Heart left ventricle (tissue), 16 donors: ENCODE results near the gene EMX2. TPM values are rescaled to one million over a fixed set of nuclear protein-coding genes. Genes with fewer than 3 reads are reported as not detected.

Source experiments
- ATAC-seq, 4 donors: fragments of 200-7000 bp; cut with Tn5 transposase; one replicate each; pipeline ENCODE4 v1.9.1; 2020 to 2022; ENCODE audit warnings: moderate library complexity in 4 of 4, mild to moderate bottlenecking in 3 of 4, moderate number of reproducible peaks in 1 of 4
- DNase-seq, 5 donors: peaks; one replicate each; pipeline ENCODE4 v3.0.0-alpha.2; 2020
- H3K27ac ChIP-seq, 12 donors: fragments of 200-600 bp; sonication (generic) in 4 of 12; one replicate each; pipeline versions ENCODE4 v1.5.0 to v1.8.0; 2016 to 2022; ENCODE audit warnings: mild to moderate bottlenecking in 2 of 12
- H3K27me3 ChIP-seq, 9 donors: fragments of 200-600 bp; sonication (generic) in 2 of 9; one replicate each; pipeline versions ENCODE4 v1.5.1 to v1.8.0; 2016 to 2022; ENCODE audit warnings: mild to moderate bottlenecking in 3 of 9
- H3K36me3 ChIP-seq, 9 donors: fragments of 200-600 bp; sonication (generic) in 2 of 9; one replicate each; pipeline versions ENCODE4 v1.5.0 to v1.8.0; 2018 to 2022; ENCODE audit warnings: mild to moderate bottlenecking in 2 of 9
- H3K4me1 ChIP-seq, 12 donors: fragments of 200-600 bp; sonication (generic) in 4 of 12; one replicate each; pipeline versions ENCODE4 v1.5.0 to v1.8.0; 2016 to 2022; ENCODE audit warnings: mild to moderate bottlenecking in 3 of 12
- H3K4me3 ChIP-seq, 12 donors: fragments of 200-600 bp; sonication (generic) in 4 of 12; one replicate each; pipeline versions ENCODE4 v1.5.0 to v1.8.0; 2017 to 2022; ENCODE audit warnings: mild to moderate bottlenecking in 9 of 12, moderate library complexity in 4 of 12
- H3K9me3 ChIP-seq, 12 donors: fragments of 200-600 bp; sonication (generic) in 4 of 12; one replicate each; pipeline versions ENCODE4 v1.5.0 to v1.8.0; 2016 to 2022; ENCODE audit warnings: mild to moderate bottlenecking in 1 of 12
- CTCF ChIP-seq, 12 donors: fragments of 200-600 bp; sonication (generic) in 4 of 12; IDR thresholded peaks; one replicate each; pipeline versions ENCODE4 v1.5.0 to v1.8.0; 2018 to 2022; ENCODE audit warnings: antibody characterized with exemption in 12 of 12, mild to moderate bottlenecking in 5 of 12
- POLR2A ChIP-seq, 2 donors: fragments of 450-650 bp; IDR thresholded peaks; one replicate each; pipeline ENCODE4 v1.6.1; 2017; ENCODE audit warnings: antibody characterized with exemption in 2 of 2, mild to moderate bottlenecking in 2 of 2, moderate library complexity in 2 of 2
- WGBS, 4 donors: extraction: QIAGEN DNeasy Blood & Tissue Kit in 2 of 4; methylation state at CpG; one replicate each; pipeline versions ENCODE4 v1.1.5 to v1.1.7; 2013 to 2018; 5-methylcytosine and 5-hydroxymethylcytosine counted together
- intact Hi-C, 10 donors: fragments of 100-400 bp; cut with DNase I; formaldehyde crosslinking; loops; one replicate each; pipeline versions ENCODE4 v1.11.1 to v1.14.2; 2022
- polyA plus RNA-seq, 2 donors: library from polyadenylated mRNA; stranded (reverse); fragments of 200-250 nt; gene quantifications; one replicate each; pipeline ENCODE4 v1.2.3, GENCODE V29; 2013
- total RNA-seq, 9 donors: library from RNA; depleted of rRNA in 2 of 9; stranded (reverse); fragments of >200 nt in 2 of 9; fragmentation: NEBNext Ultra II Directional in 3 of 9; extraction: Animal tissue kit (Norgen Biotek cat#: 25700) in 3 of 9; gene quantifications; one replicate each; pipeline versions ENCODE4 v1.1.0 to v1.2.4, GENCODE V29; 2016 to 2023
- donor health status: ischemic (EF 13 %, LVEDD 7.1; RV severe dilation, severe dysfunction).
- donor health status: healthy with polysubstance abuse.
- donor health status: DM: no; HTN: yes; CAD: no.
- donor health status: DM: no; HTN: no; CAD: no.
- donor health status: ischemic (EF 25% LVEDD 6.9; RV normal size, moderate dysfunction).
- donor health status: ischemic (EF 25% LVEDD 5.7; RV mildly dilated, moderate dysfunction).
- donor health status: healthy.
- donor health status: DM: yes; HTN: yes; CAD: no.
- donor health status: ischemic (EF 35%, LVEDD 5.7; RV mildly dilated, moderate dysfunction).
- donor health status: nonischemic (EF 11% LVEDD 7.7; RV severe dilation, severe dysfunction).
- donor health status: DM: yes; HTN: yes; CAD: no.
- donor health status: PGD.
- donor health status: ischemic (EF 29% LVEDD 5.4; RV normal size, mild dysfunction).
- donor health status: nonischemic (EF 23%, LVEDD 6.1; RV moderate dilation, normal function).

EMX2 gene
- total and polyA plus RNA-seq, 11 donors, result 0.06 to 0.54 (median 0.19) TPM; not detected in 4

GRCh38 chr10:117550599-117551329 lies 8.2 kb downstream of the EMX2 start:
- WGBS, 4 donors, result 5 to 10% (median 8%) methylated on average over 22 of the region's 22 CpGs
- no peak for TF ChIP-seq CTCF (IDR thresholded peaks at IDR 0.05)
- TF ChIP-seq POLR2A (IDR thresholded peaks at IDR 0.05), result no peak
- DNase-seq (no peak), ATAC-seq (no peak)
- H3K27ac ChIP-seq, result no peak overlapping the region
- peaks cover 40 to 100% (median 99%) of the 10 kb centered on the region in 9 donors for H3K27me3 ChIP-seq
- H3K4me1 ChIP-seq, result peaks cover 0 to 29% (median 0%) of the 10 kb centered on the region in 12 donors
- H3K9me3 ChIP-seq, result no peaks in the 10 kb centered on the region
- intact Hi-C loops, result no loop called here
- no peaks in the 10 kb centered on the region for H3K36me3 ChIP-seq
- H3K4me3 ChIP-seq, result no peak overlapping the region

- Histone ChIP-seq H3K27ac (no peak overlapping the region), H3K27me3 (peaks cover 39 to 100% (median 98%) of the 10 kb centered on the region in 9 donors), H3K4me1 (peaks cover 0 to 23% (median 0%) of the 10 kb centered on the region in 12 donors), H3K4me3 (peak overlapping the region in 1 of 12 donors; percentile 13), H3K9me3 (no peaks in the 10 kb centered on the region), H3K36me3 (no peaks in the 10 kb centered on the region)
- intact Hi-C loops, result no loop called here
- ATAC-seq (no peak), DNase-seq (no peak)
- WGBS, 4 donors, result 5 to 6% (median 6%) methylated on average over 39 to 45 of the region's 45 CpGs
- no peak for TF ChIP-seq POLR2A (IDR thresholded peaks at IDR 0.05)
- no peak for TF ChIP-seq CTCF (IDR thresholded peaks at IDR 0.05)
Observed at GRCh38 chr10:117551330-117552155, 9.0 kb downstream of the EMX2 start.

- TF ChIP-seq POLR2A (IDR thresholded peaks at IDR 0.05) (no peak), CTCF (IDR thresholded peaks at IDR 0.05) (no peak)
- no peak overlapping the region for H3K27ac ChIP-seq
- WGBS, 4 donors, result 0 to 2% (median 1%) methylated on average over 18 to 39 of the region's 39 CpGs
- DNase-seq (no peak), ATAC-seq (peak in 1 of 4 donors; percentile 22)
- H3K36me3 ChIP-seq, result no peaks in the 10 kb centered on the region
- peaks cover 39 to 100% (median 92%) of the 10 kb centered on the region in 9 donors for H3K27me3 ChIP-seq
- no peaks in the 10 kb centered on the region for H3K9me3 ChIP-seq
- intact Hi-C loops, result no loop called here
- peaks cover 0 to 21% (median 0%) of the 10 kb centered on the region in 12 donors for H3K4me1 ChIP-seq
- peak overlapping the region in 1 of 12 donors; percentile 13 for H3K4me3 ChIP-seq
Observed at GRCh38 chr10:117552156-117552631, 9.6 kb downstream of the EMX2 start.

GRCh38 chr10:117552701-117553141 lies 10.2 kb downstream of the EMX2 start:
- ATAC-seq, result no peak
- TF ChIP-seq POLR2A (IDR thresholded peaks at IDR 0.05) (no peak), CTCF (IDR thresholded peaks at IDR 0.05) (no peak)
- H3K4me1 ChIP-seq, result peaks cover 0 to 21% (median 0%) of the 10 kb centered on the region in 12 donors
- H3K36me3 ChIP-seq, result no peaks in the 10 kb centered on the region
- DNase-seq, result no peak
- H3K27ac ChIP-seq, result no peak overlapping the region
- no peaks in the 10 kb centered on the region for H3K9me3 ChIP-seq
- no peak overlapping the region for H3K4me3 ChIP-seq
- H3K27me3 ChIP-seq, result peaks cover 39 to 96% (median 87%) of the 10 kb centered on the region in 9 donors
- intact Hi-C loops, result no loop called here
- 10 to 14% (median 12%) methylated on average over 11 to 13 of the region's 13 CpGs for WGBS, 4 donors
